WI38 (cell line): ENCODE measurements around the gene XKRX.

Experiments
- H3K4me3 ChIP-seq: 2 replicates; pipeline ENCODE4 v1.5.1; 2011; ENCODE audit warnings: low read depth, mild to moderate bottlenecking, control low read depth, low read length
- TF ChIP-seq, protein P1 (sequence below): IDR thresholded peaks from 2 replicates; pipeline ENCODE4 v1.5.1; 2012; ENCODE audit warnings: low read depth, mild to moderate bottlenecking, control low read depth, low read length

XKRX gene

DNA sequence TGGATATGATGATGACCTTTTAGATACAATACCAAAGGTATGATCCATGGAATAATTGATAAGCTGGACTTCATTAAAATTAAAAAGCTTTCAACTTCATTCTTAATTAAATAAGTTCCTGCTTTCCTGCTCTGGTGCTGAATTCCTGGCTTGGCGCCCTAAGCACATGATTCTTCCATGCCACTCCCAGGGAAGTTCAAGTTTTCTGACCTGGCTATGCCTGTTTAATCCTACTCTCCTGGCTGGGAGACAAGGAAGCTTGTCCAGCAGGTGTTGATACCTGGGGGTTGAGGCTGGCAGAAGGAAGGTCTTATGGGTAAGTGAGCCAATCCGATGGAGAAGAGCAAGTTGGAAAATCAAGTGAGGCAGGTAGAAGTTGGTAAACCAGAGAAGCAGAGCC, 24.3 kb downstream of the XKRX start:
- H3K4me3 ChIP-seq, result no peak overlapping the region
- TF ChIP-seq, protein P1, sequence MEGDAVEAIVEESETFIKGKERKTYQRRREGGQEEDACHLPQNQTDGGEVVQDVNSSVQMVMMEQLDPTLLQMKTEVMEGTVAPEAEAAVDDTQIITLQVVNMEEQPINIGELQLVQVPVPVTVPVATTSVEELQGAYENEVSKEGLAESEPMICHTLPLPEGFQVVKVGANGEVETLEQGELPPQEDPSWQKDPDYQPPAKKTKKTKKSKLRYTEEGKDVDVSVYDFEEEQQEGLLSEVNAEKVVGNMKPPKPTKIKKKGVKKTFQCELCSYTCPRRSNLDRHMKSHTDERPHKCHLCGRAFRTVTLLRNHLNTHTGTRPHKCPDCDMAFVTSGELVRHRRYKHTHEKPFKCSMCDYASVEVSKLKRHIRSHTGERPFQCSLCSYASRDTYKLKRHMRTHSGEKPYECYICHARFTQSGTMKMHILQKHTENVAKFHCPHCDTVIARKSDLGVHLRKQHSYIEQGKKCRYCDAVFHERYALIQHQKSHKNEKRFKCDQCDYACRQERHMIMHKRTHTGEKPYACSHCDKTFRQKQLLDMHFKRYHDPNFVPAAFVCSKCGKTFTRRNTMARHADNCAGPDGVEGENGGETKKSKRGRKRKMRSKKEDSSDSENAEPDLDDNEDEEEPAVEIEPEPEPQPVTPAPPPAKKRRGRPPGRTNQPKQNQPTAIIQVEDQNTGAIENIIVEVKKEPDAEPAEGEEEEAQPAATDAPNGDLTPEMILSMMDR, result no peak

DNA sequence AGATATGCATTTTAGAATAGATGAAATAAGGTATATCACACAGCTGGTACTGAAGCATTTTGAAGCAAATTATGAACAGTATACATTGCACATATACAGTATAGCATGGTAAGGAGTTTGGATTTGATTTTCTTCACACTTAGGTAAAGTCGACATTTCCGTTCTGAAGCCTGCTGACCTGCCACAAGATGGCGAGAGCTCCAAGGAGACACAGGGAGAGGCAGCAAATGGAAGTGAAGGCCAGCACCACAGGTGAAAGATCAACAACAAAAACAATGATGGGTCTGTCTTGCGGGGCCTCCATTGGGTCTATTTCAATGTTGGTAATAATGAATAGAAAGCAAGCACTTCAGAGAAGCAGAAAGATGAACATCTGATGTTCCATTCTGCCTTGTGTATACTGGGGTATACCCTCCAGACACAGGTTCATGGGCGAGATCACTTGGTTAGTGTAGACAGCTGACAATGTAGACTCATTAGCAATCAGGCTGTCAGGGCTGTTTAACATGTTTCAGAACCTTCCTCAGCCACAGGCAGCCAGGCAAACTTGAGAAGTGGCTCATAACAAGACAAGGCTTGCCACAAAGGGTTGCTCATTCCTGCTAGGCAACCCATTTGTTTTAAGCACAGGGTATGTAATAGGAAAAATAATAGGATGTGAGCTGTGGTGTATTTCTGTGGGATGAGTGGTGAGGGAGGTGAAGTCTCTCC, 33.2 kb downstream of the XKRX start:
- TF ChIP-seq, protein P1, result peak; percentile 46
- no peak overlapping the region for H3K4me3 ChIP-seq

DNA sequence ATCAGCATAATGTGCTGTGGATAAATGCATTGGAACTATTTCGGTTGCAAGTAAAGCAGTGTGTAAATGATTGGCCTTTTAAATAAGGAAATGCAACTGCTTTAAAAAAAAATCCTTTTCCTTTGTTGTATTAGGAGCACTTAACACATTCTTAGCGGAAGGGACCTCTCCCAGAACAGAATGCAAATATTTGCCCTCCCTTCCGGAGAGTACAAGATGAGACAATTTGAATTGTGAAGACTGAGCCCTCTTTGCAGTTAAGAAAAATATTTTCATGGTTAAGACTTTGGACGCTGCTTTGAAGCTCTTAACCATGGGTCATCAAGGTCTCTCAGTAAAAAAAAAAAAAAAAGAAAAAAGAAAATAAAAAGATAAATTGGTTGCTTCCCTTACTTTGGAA, 45.1 kb downstream of the XKRX start:
- no peak overlapping the region for H3K4me3 ChIP-seq
- TF ChIP-seq, protein P1, result no peak

DNA sequence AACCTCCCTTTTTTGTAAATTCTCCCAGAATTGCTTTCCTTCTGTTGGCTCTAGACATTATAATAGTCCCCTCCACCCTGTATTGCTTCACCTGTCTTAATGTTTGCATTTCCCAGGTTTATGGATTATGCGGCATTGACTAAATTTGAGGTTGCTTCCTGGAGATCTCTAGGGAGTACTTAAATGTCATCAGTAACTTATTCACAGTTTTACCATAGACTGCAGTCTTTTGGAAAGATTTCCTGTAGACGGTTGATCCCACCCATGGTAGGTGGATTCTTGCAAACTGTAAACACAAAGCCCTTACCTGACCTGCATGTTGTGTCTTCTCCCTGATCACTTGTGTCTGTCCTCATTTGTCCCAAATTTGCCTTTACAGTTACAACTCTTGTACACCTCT, 48.3 kb downstream of the XKRX start:
- TF ChIP-seq, protein P1, result no peak
- H3K4me3 ChIP-seq, result no peak overlapping the region

DNA sequence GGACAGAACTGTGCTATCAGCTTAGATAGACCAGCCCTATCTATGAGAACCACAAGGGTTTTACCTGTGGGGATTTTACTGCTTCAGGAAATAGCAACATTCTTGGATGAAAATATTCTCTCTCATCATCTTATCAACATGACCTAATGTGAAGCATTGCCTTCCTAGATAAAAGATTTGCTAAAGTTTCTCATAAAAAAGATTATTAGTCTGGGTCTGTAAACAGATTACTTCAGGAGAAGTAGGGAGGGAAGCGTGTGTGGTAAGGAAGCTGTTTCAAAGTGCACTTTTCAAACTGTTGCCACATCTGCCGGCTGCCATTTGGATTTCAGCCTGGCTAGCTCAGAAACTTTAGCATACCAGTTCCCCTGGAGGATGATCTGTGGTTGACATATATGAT, 54.4 kb downstream of the XKRX start, which contains the start of gene NOX1:
NOX1 (minus strand) TSS at position 35 of the 400 bp plus-strand sequence. CDS start 220 bp downstream, outside the sequence.
- H3K4me3 ChIP-seq, result no peak within 1 kb of the TSS
- TF ChIP-seq, protein P1, result no peak

DNA sequence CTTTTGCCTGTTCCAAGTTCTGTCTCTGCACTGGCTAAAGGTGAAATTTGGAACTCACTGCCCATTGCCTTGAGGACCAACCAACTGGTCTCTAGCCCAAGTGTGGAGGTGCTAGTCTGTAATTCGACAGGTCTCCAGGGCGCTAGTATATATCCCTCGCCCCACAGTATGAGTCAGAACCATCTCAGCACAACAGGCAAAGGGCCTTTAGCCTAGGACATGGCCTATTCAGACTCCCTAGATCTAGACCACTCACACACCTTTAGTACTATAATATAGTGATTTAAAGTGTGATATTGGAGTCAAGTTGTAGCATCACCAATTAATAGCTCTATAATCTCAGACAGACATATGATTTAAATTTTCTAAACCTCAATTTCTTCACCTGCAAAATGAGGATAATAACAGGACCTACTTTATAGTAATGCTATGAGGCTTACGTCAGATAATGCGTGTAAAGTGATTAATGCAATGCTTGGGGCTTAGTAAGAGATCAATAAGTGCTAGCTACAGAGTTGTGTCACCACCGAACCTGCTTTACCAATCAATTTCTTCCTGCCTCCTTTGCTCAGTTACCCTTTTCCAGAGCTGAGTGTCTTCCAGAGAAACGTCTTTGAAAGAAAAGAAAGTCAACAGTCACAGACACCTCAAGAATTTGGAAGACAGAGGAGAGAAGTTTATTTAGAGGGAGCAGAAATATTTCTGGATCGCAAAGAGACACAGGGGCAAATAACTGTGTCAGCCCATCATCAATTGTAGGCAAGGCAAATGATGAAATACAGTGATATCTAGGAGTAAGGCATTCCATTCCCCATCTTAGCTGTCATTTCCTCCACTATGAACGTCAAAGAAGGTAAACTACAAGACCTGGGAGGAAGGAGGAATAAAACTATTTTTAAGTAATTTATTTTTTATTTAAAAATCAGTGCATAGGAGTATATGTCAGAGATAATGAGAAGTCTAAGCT, 56.8 kb downstream of the XKRX start:
- no peak overlapping the region for H3K4me3 ChIP-seq
- TF ChIP-seq, protein P1, result no peak

DNA sequence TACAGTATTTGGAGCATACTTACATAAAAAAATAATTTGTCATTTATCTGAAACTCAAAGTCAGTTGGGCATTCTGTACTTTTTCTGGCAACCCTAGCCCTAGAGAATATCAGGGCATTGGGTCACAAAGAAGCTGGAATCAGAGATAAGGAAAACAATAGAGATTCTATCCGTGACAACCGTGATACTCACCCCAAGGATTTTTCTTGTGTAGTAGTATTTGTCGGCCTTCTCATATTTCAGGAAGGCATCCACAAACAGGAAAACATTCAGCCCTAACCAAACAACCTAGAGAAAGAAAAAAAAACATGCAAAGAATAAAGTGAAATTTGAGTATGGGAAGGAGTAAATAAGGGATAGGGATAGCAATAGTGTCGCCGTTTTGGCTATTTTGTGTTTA, 58.2 kb downstream of the XKRX start:
- H3K4me3 ChIP-seq, result no peak overlapping the region
- TF ChIP-seq, protein P1, result no peak
